GDM1 (cell line): ENCODE results near the gene BRF1.

ENCODE experiments used
- DNase-seq: peaks from one replicate; lab custom pipeline; 2025; lab: John Stamatoyannopoulos, UW

BRF1 gene

GRCh38 chr14:105173901-105174894 is 126.6 kb downstream of the BRF1 start:
- peak; percentile 89 for DNase-seq

- no peak for DNase-seq
Measured at GRCh38 chr14:105173145-105173544, 127.7 kb downstream of the BRF1 start.

- no peak for DNase-seq
Measured at GRCh38 chr14:105172476-105172875, 128.3 kb downstream of the BRF1 start.

GRCh38 chr14:105171004-105171673 is 129.7 kb downstream of the BRF1 start:
- DNase-seq: no peak

- DNase-seq: no peak
Measured at GRCh38 chr14:105169776-105170655, 130.8 kb downstream of the BRF1 start.

GRCh38 chr14:105168979-105169507 is 131.8 kb downstream of the BRF1 start:
- no peak for DNase-seq

- DNase-seq: peak; percentile 35
Measured at GRCh38 chr14:105168496-105168978, 132.3 kb downstream of the BRF1 start, which contains the start of gene JAG2. TSS of gene JAG2 (minus strand) at chr14:105168776. CDS start at chr14:105168420, 356 bp downstream.

GRCh38 chr14:105168093-105168420 is 132.7 kb downstream of the BRF1 start:
- no peak for DNase-seq

GRCh38 chr14:105167303-105168092 is 133.3 kb downstream of the BRF1 start:
- DNase-seq: no peak

GRCh38 chr14:105166571-105167302 is 134.1 kb downstream of the BRF1 start:
- DNase-seq: no peak

- DNase-seq: no peak
Measured at GRCh38 chr14:105165761-105166485, 134.9 kb downstream of the BRF1 start.

- DNase-seq: no peak
Measured at GRCh38 chr14:105165134-105165704, 135.6 kb downstream of the BRF1 start.

GRCh38 chr14:105163040-105163742 is 137.6 kb downstream of the BRF1 start:
- no peak for DNase-seq

- no peak for DNase-seq
Measured at GRCh38 chr14:105162669-105162979, 138.2 kb downstream of the BRF1 start.

- peak; percentile 21 for DNase-seq
Measured at GRCh38 chr14:105161964-105162668, 138.7 kb downstream of the BRF1 start.

- no peak for DNase-seq
Measured at GRCh38 chr14:105161309-105161708, 139.5 kb downstream of the BRF1 start.

GRCh38 chr14:105160776-105161175 is 140.0 kb downstream of the BRF1 start:
- DNase-seq: peak; percentile 41

- DNase-seq: no peak
Measured at GRCh38 chr14:105159344-105159743, 141.5 kb downstream of the BRF1 start.
